ENCODE results near the gene PRDM8. TPM values are rescaled to one million over a fixed set of nuclear protein-coding genes. Genes with fewer than 3 reads are reported as not detected.

Gene PRDM8
- total RNA-seq, 1 experiment from 2014 or later: 0.26 TPM

- CTCF ChIA-PET: no interaction called here
These were observed 13.1 kb upstream of the PRDM8 start for GRCh38 chr4:80184053-80184824.

GRCh38 chr4:80184825-80185756 is 12.2 kb upstream of the PRDM8 start:
- Histone ChIP-seq H3K36me3 (ENCODE audit: low read depth) (no peaks in the 10 kb centered on the region), H3K27me3 (ENCODE audit: insufficient read depth, low read depth) (no peaks in the 10 kb centered on the region), H3K4me3 (peak overlapping the region; percentile 74), H4K20me1 (ENCODE audit: insufficient read depth) (no peaks in the 10 kb centered on the region), H3K4me2 (peak overlapping the region; percentile 91), H3K4me1 (replicated peaks; ENCODE audit: insufficient read depth) (no peaks in the 10 kb centered on the region), H2AFZ (peak overlapping the region; percentile 88), H3F3A (ENCODE audit: insufficient read depth, low read depth) (no peaks in the 10 kb centered on the region), H3K27ac (no peak overlapping the region), H3K9me2 (ENCODE audit: insufficient read depth) (no peaks in the 10 kb centered on the region), H3K9me3 (ENCODE audit: insufficient read depth, low read depth) (no peaks in the 10 kb centered on the region), H3K79me2 (ENCODE audit: low read depth) (no peaks in the 10 kb centered on the region)
- intact Hi-C loops (cut with micrococcal nuclease; ENCODE audit: unreplicated experiment): loop anchor here (5.0 to 10.0 kb wide), 3 partner anchors 60 to 943 kb away; partner anchors contain the start of gene ANTXR2
- POLR2A ChIA-PET (ENCODE audit: unreplicated experiment): no interaction called here
- BruUV-seq (replicated peaks): no TSS peak
- no peak for DNase-seq
- CTCF ChIA-PET: no interaction called here
- no peak for TF ChIP-seq EZH2 (IDR thresholded peaks at IDR 0.05; ENCODE audit: low read depth)
- TF ChIP-seq CTCF (conservative IDR thresholded peaks at IDR 0.05): no peak

More at GRCh38 chr4:80184053-80184824, 13.1 kb upstream of the PRDM8 start:
- POLR2A ChIA-PET (ENCODE audit: unreplicated experiment): no interaction called here
- intact Hi-C loops (cut with micrococcal nuclease; ENCODE audit: unreplicated experiment): loop anchor here (5.0 to 10.0 kb wide), 3 partner anchors 59 to 942 kb away; partner anchors contain the start of gene ANTXR2
- H3K27ac ChIP-seq: no peak overlapping the region
- H3K27me3 ChIP-seq (ENCODE audit: insufficient read depth, low read depth): no peaks in the 10 kb centered on the region
- TF ChIP-seq EZH2 (IDR thresholded peaks at IDR 0.05; ENCODE audit: low read depth): no peak
- peak; percentile 72 for TF ChIP-seq CTCF (conservative IDR thresholded peaks at IDR 0.05)
- no peaks in the 10 kb centered on the region for H4K20me1 ChIP-seq (ENCODE audit: insufficient read depth)
- peak overlapping the region; percentile 88 for H2AFZ ChIP-seq
- H3K4me2 ChIP-seq: peak overlapping the region; percentile 91
- no peaks in the 10 kb centered on the region for H3K4me1 ChIP-seq (replicated peaks; ENCODE audit: insufficient read depth)
- H3K4me3 ChIP-seq: peak overlapping the region; percentile 74
- no peaks in the 10 kb centered on the region for H3K9me2 ChIP-seq (ENCODE audit: insufficient read depth)
- no peaks in the 10 kb centered on the region for H3K79me2 ChIP-seq (ENCODE audit: low read depth)
- H3K9me3 ChIP-seq (ENCODE audit: insufficient read depth, low read depth): no peaks in the 10 kb centered on the region
- no TSS peak for BruUV-seq (replicated peaks)
- no peaks in the 10 kb centered on the region for H3F3A ChIP-seq (ENCODE audit: insufficient read depth, low read depth)
- DNase-seq: peak in 1 of 2 experiments; percentile 72
- H3K36me3 ChIP-seq (ENCODE audit: low read depth): no peaks in the 10 kb centered on the region

- no TSS peak for BruUV-seq (replicated peaks)
- H3K9me2 ChIP-seq (ENCODE audit: insufficient read depth): no peaks in the 10 kb centered on the region
- H3K27ac ChIP-seq: no peak overlapping the region
- ChIA-PET POLR2A (ENCODE audit: unreplicated experiment) (no interaction called here), CTCF (no interaction called here)
- no peaks in the 10 kb centered on the region for H3F3A ChIP-seq (ENCODE audit: insufficient read depth, low read depth)
- no peak for DNase-seq
- intact Hi-C loops (cut with micrococcal nuclease; ENCODE audit: unreplicated experiment): loop anchor here (10.0 kb wide), 2 partner anchors 61 to 111 kb away; partner anchors contain the start of gene ANTXR2
- no peaks in the 10 kb centered on the region for H3K4me1 ChIP-seq (replicated peaks; ENCODE audit: insufficient read depth)
- no peak for TF ChIP-seq EZH2 (IDR thresholded peaks at IDR 0.05; ENCODE audit: low read depth)
- TF ChIP-seq CTCF (conservative IDR thresholded peaks at IDR 0.05): no peak
- no peaks in the 10 kb centered on the region for H3K79me2 ChIP-seq (ENCODE audit: low read depth)
- H3K4me2 ChIP-seq: no peak overlapping the region
- no peaks in the 10 kb centered on the region for H3K27me3 ChIP-seq (ENCODE audit: insufficient read depth, low read depth)
- no peaks in the 10 kb centered on the region for H4K20me1 ChIP-seq (ENCODE audit: insufficient read depth)
- no peaks in the 10 kb centered on the region for H3K36me3 ChIP-seq (ENCODE audit: low read depth)
- H3K4me3 ChIP-seq: no peak overlapping the region
- H2AFZ ChIP-seq: no peak overlapping the region
- no peaks in the 10 kb centered on the region for H3K9me3 ChIP-seq (ENCODE audit: insufficient read depth, low read depth)
These were observed 11.3 kb upstream of the PRDM8 start for GRCh38 chr4:80185787-80186548.
